GM12801 (cell line): ENCODE measurements around the gene CDC25A.

Source experiments
- CTCF ChIP-seq: IDR thresholded peaks from one replicate; pipeline ENCODE4 v1.5.1; 2011; ENCODE audit warnings: control low read depth; ENCODE audit not compliant: insufficient read length; ENCODE audit errors: extremely low read depth

Gene CDC25A

GRCh38 chr3:48118322-48118721, 69.9 kb downstream of the CDC25A start:
- TF ChIP-seq CTCF = no peak

GRCh38 chr3:48112813-48113212, 75.4 kb downstream of the CDC25A start:
- no peak for TF ChIP-seq CTCF

- no peak for TF ChIP-seq CTCF
Observed at GRCh38 chr3:48110463-48110862, 77.8 kb downstream of the CDC25A start.

GRCh38 chr3:48107227-48107626, 81.0 kb downstream of the CDC25A start:
- no peak for TF ChIP-seq CTCF
